Testis (tissue), 2 donors: ENCODE measurements around the gene RAPGEF5.

Source experiments
- POLR2A ChIP-seq: fragments of 450-650 bp; IDR thresholded peaks from one replicate; pipeline ENCODE4 v1.6.1; 2017; ENCODE audit warnings: antibody characterized with exemption, mild to moderate bottlenecking, moderate library complexity
- TF ChIP-seq, protein P1 (sequence below), 3 experiments: fragments of 450-650 bp in 2 of 3; fragments of 200-600 bp in 1 of 3; sonication (generic) in 1 of 3; IDR thresholded peaks; one replicate each; pipeline ENCODE4 v1.5.1; 2016 to 2019; ENCODE audit warnings: antibody characterized with exemption in 3 of 3, mild to moderate bottlenecking in 2 of 3, moderate library complexity in 1 of 3

DNA sequence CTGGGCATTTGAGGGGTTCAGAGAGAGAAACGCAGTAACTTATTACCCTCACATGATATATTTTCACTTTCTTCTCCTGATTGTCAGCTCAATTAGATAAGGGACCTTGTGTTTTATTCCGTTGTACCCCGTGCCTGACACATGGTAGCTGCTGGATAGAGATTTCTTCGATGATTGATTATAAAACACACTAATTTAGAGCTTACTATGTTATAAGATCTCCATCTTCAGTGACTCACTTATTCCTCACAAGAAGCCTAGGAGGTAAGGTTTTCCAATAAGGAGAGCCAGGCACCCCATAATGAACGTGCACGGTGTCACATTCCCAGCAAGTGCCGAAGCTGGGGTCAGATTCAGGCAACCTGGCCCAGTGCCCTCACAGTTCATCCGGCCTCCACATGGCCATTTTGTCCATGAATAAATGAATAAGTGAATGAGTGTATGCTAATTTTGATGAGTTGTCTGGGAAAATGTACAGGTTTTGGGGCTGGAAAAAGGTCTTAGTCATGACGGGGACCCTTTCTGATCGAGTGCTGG, 273.2 kb downstream of the RAPGEF5 start:
- TF ChIP-seq, protein P1, sequence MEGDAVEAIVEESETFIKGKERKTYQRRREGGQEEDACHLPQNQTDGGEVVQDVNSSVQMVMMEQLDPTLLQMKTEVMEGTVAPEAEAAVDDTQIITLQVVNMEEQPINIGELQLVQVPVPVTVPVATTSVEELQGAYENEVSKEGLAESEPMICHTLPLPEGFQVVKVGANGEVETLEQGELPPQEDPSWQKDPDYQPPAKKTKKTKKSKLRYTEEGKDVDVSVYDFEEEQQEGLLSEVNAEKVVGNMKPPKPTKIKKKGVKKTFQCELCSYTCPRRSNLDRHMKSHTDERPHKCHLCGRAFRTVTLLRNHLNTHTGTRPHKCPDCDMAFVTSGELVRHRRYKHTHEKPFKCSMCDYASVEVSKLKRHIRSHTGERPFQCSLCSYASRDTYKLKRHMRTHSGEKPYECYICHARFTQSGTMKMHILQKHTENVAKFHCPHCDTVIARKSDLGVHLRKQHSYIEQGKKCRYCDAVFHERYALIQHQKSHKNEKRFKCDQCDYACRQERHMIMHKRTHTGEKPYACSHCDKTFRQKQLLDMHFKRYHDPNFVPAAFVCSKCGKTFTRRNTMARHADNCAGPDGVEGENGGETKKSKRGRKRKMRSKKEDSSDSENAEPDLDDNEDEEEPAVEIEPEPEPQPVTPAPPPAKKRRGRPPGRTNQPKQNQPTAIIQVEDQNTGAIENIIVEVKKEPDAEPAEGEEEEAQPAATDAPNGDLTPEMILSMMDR (IDR thresholded peaks at IDR 0.05): no peak
- TF ChIP-seq POLR2A: no peak
